CD1c-positive myeloid dendritic cell (primary cell): ENCODE data around the gene ALPG.

ENCODE experiments used
- DNase-seq: peaks from one replicate; pipeline ENCODE4 v3.0.0-alpha.2; 2016; ENCODE audit errors: extremely low spot score

ALPG gene

DNA sequence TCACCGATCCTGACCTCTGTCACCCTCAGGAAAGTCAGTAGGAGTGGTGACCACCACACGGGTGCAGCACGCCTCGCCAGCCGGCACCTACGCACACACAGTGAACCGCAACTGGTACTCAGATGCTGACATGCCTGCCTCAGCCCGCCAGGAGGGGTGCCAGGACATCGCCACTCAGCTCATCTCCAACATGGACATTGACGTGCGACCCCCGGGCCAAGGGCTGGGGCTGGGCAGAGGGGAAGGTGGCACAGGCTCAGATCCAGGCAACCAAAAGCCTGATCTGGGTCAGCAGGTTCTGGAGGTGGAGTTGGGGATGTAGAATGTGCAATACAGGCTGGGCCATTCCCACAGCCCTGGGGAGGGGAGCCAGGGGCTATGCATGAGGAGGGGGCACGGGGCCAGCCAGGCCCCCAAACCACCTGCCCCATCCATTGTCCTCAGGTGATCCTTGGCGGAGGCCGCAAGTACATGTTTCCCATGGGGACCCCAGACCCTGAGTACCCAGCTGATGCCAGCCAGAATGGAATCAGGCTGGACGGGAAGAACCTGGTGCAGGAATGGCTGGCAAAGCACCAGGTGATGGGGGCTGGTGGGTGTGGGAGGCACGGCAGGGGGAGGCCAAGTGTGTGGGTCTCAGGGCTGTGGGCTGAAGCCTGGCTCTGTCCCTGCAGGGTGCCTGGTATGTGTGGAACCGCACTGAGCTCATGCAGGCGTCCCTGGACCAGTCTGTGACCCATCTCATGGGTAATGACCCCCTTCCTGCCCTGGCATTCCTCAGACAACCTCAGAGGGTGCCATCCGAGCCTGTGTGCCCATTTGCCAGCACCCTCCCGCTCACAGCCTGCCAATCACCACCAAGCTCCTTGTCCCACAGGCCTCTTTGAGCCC, 50.7 kb downstream of the ALPG start:
- no peak for DNase-seq

DNA sequence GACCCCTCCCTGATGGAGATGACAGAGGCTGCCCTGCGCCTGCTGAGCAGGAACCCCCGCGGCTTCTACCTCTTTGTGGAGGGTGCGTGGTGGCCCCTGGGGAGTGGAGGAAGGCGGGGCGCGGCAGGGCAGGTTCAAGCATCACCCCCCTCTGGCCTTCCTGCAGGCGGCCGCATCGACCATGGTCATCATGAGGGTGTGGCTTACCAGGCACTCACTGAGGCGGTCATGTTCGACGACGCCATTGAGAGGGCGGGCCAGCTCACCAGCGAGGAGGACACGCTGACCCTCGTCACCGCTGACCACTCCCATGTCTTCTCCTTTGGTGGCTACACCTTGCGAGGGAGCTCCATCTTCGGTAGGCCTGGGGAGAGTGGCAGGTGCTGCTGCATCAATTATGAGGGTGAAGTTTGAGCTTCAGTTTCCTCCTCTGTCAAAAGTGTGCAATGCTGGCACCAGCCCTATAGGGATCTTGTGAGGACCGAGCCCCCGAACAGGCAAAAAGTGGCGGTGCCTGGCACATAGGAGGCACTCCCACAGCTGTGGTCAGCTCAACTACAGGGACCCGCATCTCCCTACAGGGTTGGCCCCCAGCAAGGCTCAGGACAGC, 51.5 kb downstream of the ALPG start:
- no peak for DNase-seq

GRCh38 chr2:232458661-232459418, 52.2 kb downstream of the ALPG start:
- no peak for DNase-seq

DNA sequence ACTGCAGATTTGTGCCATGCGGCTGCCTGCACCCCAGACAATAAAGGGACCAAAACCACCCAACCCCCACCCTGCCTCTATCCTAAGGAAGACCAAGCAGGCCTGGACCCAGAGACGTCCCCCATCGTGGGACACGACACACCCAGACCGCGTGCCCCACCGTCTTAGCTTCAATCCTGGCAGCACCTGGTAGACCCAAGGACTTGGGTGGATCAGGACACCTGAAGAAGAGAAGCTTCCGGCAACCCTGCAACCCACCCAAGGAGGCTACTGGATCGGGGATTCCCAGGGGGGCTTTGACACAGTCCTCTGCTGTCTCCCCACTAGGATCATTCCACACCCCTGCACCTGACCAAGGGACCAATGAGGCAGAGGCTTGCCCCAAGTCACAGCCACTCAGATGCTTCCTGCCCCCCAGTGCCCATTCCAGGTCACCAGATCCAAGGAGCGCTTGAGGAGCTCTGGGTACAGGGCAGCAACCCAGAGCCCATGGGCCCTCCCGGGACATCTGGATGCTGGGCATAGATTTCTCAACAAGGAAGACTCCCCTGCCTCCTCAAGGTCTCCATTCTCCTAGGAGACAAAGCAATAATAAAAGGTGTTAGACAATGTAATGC, 52.9 kb downstream of the ALPG start:
- DNase-seq = no peak

- no peak for DNase-seq
Measured at GRCh38 chr2:232460171-232460570, 53.5 kb downstream of the ALPG start.
